Fibroblast of lung (primary cell): Measurements from ENCODE around the gene ODAD4. TPM values are rescaled to one million over a fixed set of nuclear protein-coding genes. Genes with fewer than 3 reads are reported as not detected.

Source experiments
- DNase-seq, 2 donors: peaks; one replicate each; pipeline versions ENCODE4 v3.0.0 to v3.0.0-alpha.2; 2010; ENCODE audit warnings: low read depth in 2 of 2
- H2AFZ ChIP-seq: 2 replicates; pipeline ENCODE4 v1.5.1; 2012; ENCODE audit warnings: low read length, control low read depth, inconsistent platforms
- H3K27ac ChIP-seq: 2 replicates; pipeline ENCODE4 v1.5.1; 2011; ENCODE audit warnings: low read length, control low read depth; ENCODE audit not compliant: insufficient read depth
- H3K27me3 ChIP-seq: 2 replicates; pipeline ENCODE4 v1.5.1; 2011; ENCODE audit warnings: mild to moderate bottlenecking, low read length; ENCODE audit not compliant: control insufficient read depth, insufficient read depth
- H3K36me3 ChIP-seq: 2 replicates; pipeline ENCODE4 v1.5.1; 2011; ENCODE audit warnings: low read length; ENCODE audit not compliant: control insufficient read depth, insufficient read depth
- H3K4me1 ChIP-seq: 2 replicates; pipeline ENCODE4 v1.5.1; 2011; ENCODE audit warnings: low read length; ENCODE audit not compliant: control insufficient read depth, insufficient read depth; ENCODE audit errors: extremely low read depth
- H3K4me2 ChIP-seq: 2 replicates; pipeline ENCODE4 v1.5.1; 2011; ENCODE audit warnings: low read length, control low read depth; ENCODE audit not compliant: insufficient read depth; ENCODE audit errors: extremely low read depth
- H3K4me3 ChIP-seq, 4 experiments: fragments of 200-600 bp in 1 of 4; sonication (generic) in 1 of 4; replicated peaks in 1 of 4; 2 replicates each; pipeline ENCODE4 v1.5.1; 2011 to 2016; ENCODE audit warnings: low read length in 4 of 4, low read depth in 3 of 4, mild to moderate bottlenecking in 3 of 4, control low read depth in 2 of 4, inconsistent platforms in 1 of 4, mixed read lengths in 1 of 4; ENCODE audit not compliant: insufficient read depth in 1 of 4; ENCODE audit errors: control extremely low read depth in 1 of 4
- H3K79me2 ChIP-seq: 2 replicates; pipeline ENCODE4 v1.5.1; 2012; ENCODE audit warnings: mild to moderate bottlenecking, low read length, inconsistent platforms; ENCODE audit not compliant: control insufficient read depth, insufficient read depth
- H3K9ac ChIP-seq: 2 replicates; pipeline ENCODE4 v1.5.1; 2011; ENCODE audit warnings: mild to moderate bottlenecking, low read length, control low read depth; ENCODE audit not compliant: insufficient read depth
- H3K9me3 ChIP-seq: 2 replicates; pipeline ENCODE4 v1.5.1; 2012; ENCODE audit warnings: low read depth, low read length; ENCODE audit not compliant: control insufficient read depth, insufficient read depth
- H4K20me1 ChIP-seq: 2 replicates; pipeline ENCODE4 v1.5.1; 2011; ENCODE audit warnings: low read length; ENCODE audit not compliant: control insufficient read depth, insufficient read depth; ENCODE audit errors: extremely low read depth
- CTCF ChIP-seq, 2 donors: IDR thresholded peaks in 1 of 2; conservative IDR thresholded peaks in 1 of 2; 1 replicate in 1 of 2; 2 replicates in 1 of 2; pipeline ENCODE4 v1.5.1; 2011 to 2012; ENCODE audit warnings: low read length in 2 of 2, control low read depth in 1 of 2, inconsistent platforms in 1 of 2, low read depth in 1 of 2, mild to moderate bottlenecking in 1 of 2
- EZH2 ChIP-seq: IDR thresholded peaks from 2 replicates; pipeline ENCODE4 v1.5.1; 2012; ENCODE audit warnings: low read length, control low read depth, mild to moderate bottlenecking; ENCODE audit errors: missing control alignments
- polyA plus RNA-seq, 2 donors: library from polyadenylated mRNA; depleted of rRNA in 1 of 2; stranded (reverse) in 1 of 2; unstranded in 1 of 2; fragments of >200 nt; gene quantifications; 2 replicates each; pipeline ENCODE4 v1.2.1, GENCODE V29; 2011 to 2012; ENCODE audit warnings: missing spikeins in 1 of 2
- total RNA-seq: library from RNA; depleted of rRNA; stranded (reverse); fragments of >200 nt; gene quantifications from 2 replicates; pipeline ENCODE4 v1.2.1, GENCODE V29; 2014

Gene ODAD4
- total and polyA plus RNA-seq, 2 donors (not counting 1 experiment from before 2014, with no cell fraction given): 0.36 to 0.99 TPM

GRCh38 chr17:41885733-41886132 is 44.7 kb upstream of the ODAD4 start:
- no peak for TF ChIP-seq EZH2
- peak in 1 of 2 donors; percentile 26 for TF ChIP-seq CTCF (conservative IDR thresholded peaks at IDR 0.05 in 1 of 2, IDR thresholded peaks at IDR 0.05 in 1 of 2; ENCODE audit: low read depth in 1 of 2, low read length in 2 of 2)

GRCh38 chr17:41888332-41888965 is 42.0 kb upstream of the ODAD4 start:
- Histone ChIP-seq H3K9me3 (no peaks in the 10 kb centered on the region), H3K27ac (no peak overlapping the region), H3K4me2 (no peak overlapping the region), H3K79me2 (peaks cover 2% of the 10 kb centered on the region), H3K4me1 (no peaks in the 10 kb centered on the region), H2AFZ (no peak overlapping the region), H3K36me3 (peaks cover 33% of the 10 kb centered on the region), H3K27me3 (no peaks in the 10 kb centered on the region), H3K4me3 (no peak overlapping the region), H4K20me1 (no peaks in the 10 kb centered on the region), H3K9ac (no peak overlapping the region)
- no peak for DNase-seq
- TF ChIP-seq EZH2 (no peak), CTCF (conservative IDR thresholded peaks at IDR 0.05 in 1 of 2, IDR thresholded peaks at IDR 0.05 in 1 of 2; ENCODE audit: low read depth in 1 of 2, low read length in 2 of 2) (no peak)

More at GRCh38 chr17:41885733-41886132, 44.7 kb upstream of the ODAD4 start:
- H3K27ac ChIP-seq: no peak overlapping the region
- DNase-seq: no peak
- no peaks in the 10 kb centered on the region for H3K79me2 ChIP-seq
- H3K4me3 ChIP-seq: no peak overlapping the region
- no peaks in the 10 kb centered on the region for H3K27me3 ChIP-seq
- no peaks in the 10 kb centered on the region for H3K4me1 ChIP-seq
- no peaks in the 10 kb centered on the region for H4K20me1 ChIP-seq
- H3K4me2 ChIP-seq: no peak overlapping the region
- H2AFZ ChIP-seq: no peak overlapping the region
- no peak overlapping the region for H3K9ac ChIP-seq
- H3K9me3 ChIP-seq: no peaks in the 10 kb centered on the region
- peaks cover 30% of the 10 kb centered on the region for H3K36me3 ChIP-seq

- Histone ChIP-seq H3K36me3 (peaks cover 28% of the 10 kb centered on the region), H3K4me3 (no peak overlapping the region), H3K9me3 (no peaks in the 10 kb centered on the region), H3K9ac (no peak overlapping the region), H3K4me1 (peaks cover 15% of the 10 kb centered on the region), H4K20me1 (no peaks in the 10 kb centered on the region), H3K27me3 (no peaks in the 10 kb centered on the region), H3K27ac (no peak overlapping the region), H3K4me2 (no peak overlapping the region), H3K79me2 (peaks cover 4% of the 10 kb centered on the region), H2AFZ (no peak overlapping the region)
- no peak for DNase-seq
- TF ChIP-seq CTCF (conservative IDR thresholded peaks at IDR 0.05 in 1 of 2, IDR thresholded peaks at IDR 0.05 in 1 of 2; ENCODE audit: low read depth in 1 of 2, low read length in 2 of 2): no peak
- TF ChIP-seq EZH2: no peak
Observed at GRCh38 chr17:41891135-41892020, 39.0 kb upstream of the ODAD4 start.
